Measurements from ENCODE around the gene ANKRD33B. TPM values are rescaled to one million over a fixed set of nuclear protein-coding genes. Genes with fewer than 3 reads are reported as not detected.
A peak's percentile ranks its signal among the peaks of the same experiment; 100 is the strongest.
"Not testable (repeated sequence)": the region's sequence is repeated elsewhere in the genome, so short reads cannot be mapped to it uniquely, and the experiment has no call there.

Gene ANKRD33B
- total RNA-seq (2014; rRNA removed; shearing (Covaris generic)): 1.5 and 1.7 TPM in 2 replicates

DNA sequence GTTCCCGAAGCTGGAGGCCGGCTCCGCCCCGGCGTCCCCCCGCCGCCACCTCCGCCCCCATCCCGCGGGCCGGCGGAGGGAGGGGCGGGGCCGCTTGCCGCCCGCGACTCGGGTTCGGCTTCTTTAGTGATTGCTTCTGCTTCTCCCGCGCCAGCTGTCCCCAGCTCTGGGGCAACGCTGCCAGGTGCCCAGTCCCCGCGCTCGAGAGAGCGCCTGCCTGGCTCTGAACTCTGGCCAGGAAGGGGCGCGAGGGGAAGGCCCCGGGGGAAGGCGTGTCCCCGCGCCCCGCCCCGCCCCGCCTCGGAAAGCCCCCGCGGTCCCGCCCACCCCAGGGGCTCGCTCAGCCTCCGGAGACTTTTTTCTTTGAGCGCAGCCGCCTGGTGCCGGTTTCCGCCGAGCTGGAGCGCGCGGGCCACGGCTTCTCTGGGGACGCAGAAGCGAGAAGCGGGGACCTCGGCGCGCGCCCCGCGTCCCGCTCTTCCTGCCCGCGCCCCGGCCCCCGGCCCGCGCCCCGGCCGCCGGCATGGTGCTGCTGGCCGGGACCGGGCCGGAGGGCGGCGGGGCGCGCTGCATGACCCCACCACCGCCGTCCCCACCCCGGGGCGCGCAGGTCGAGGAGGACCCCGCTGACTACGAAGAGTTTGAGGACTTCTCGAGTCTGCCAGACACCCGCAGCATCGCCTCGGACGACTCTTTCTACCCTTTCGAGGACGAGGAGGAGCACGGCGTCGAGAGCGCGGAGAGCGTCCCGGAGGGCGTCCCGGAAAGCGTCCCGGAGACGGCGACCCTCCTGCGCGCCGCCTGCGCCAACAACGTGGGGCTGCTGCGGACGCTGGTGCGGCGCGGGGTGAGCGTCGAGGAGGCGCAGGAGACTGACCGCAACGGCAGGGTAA lies at the start of gene ANKRD33B:
TSS of gene ANKRD33B (plus strand) at position 126 of the 893 bp plus-strand sequence. CDS start at position 524, 398 bp downstream.
- DNase-seq (ENCODE audit: low read depth): peak; percentile 85

- DNase-seq (ENCODE audit: low read depth): not testable (repeated sequence)
Measured at GRCh38 chr5:10514572-10514971, 49.3 kb upstream of the ANKRD33B start.

- no peak for DNase-seq (ENCODE audit: low read depth)
Measured at GRCh38 chr5:10515492-10515891, 48.4 kb upstream of the ANKRD33B start.

DNA sequence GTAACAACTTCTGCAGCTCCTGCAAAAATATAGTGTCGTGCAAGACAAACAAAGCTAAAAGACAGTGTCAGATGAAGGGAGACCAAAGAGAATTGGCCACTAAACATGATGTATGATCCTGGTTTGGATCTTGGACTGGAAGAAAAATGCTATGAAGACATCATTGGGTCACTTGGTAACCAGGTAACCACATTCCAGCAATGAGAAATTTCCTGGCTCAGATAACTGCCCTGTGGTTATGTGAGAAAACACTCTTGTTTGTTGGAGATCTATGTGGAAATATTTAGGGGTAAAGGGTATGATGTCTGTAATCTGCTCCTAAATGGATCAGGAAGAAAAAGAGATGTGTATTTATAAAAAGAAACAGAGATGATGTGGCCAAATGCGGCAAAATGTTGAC lies 45.5 kb upstream of the ANKRD33B start:
- DNase-seq (ENCODE audit: low read depth): peak; percentile 30

DNA sequence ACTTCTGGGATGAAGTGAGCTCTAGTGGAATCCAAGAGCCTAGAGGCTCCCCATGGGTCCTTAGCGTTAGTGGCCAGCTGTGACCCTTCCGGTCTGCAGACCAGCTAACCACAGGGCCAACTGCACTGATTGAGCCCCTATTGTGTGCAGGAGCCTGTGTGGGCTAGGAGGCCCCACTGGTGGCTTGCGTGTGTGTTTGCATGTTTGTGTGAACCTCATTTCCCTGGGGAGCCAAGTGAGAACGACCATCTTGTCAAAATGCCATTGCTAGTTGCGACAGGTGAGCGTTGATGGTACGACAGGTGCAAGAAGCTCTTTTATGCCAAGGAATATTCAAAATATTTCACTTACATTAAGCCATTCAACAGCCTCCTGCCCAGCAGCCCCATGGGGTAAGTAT lies 44.1 kb upstream of the ANKRD33B start:
- no peak for DNase-seq (ENCODE audit: low read depth)

- DNase-seq (ENCODE audit: low read depth): no peak
Measured at GRCh38 chr5:10520706-10521105, 43.2 kb upstream of the ANKRD33B start.

- DNase-seq (ENCODE audit: low read depth): no peak
Measured at GRCh38 chr5:10521466-10522223, 42.2 kb upstream of the ANKRD33B start.

GRCh38 chr5:10522224-10522611 lies 41.7 kb upstream of the ANKRD33B start:
- no peak for DNase-seq (ENCODE audit: low read depth)

DNA sequence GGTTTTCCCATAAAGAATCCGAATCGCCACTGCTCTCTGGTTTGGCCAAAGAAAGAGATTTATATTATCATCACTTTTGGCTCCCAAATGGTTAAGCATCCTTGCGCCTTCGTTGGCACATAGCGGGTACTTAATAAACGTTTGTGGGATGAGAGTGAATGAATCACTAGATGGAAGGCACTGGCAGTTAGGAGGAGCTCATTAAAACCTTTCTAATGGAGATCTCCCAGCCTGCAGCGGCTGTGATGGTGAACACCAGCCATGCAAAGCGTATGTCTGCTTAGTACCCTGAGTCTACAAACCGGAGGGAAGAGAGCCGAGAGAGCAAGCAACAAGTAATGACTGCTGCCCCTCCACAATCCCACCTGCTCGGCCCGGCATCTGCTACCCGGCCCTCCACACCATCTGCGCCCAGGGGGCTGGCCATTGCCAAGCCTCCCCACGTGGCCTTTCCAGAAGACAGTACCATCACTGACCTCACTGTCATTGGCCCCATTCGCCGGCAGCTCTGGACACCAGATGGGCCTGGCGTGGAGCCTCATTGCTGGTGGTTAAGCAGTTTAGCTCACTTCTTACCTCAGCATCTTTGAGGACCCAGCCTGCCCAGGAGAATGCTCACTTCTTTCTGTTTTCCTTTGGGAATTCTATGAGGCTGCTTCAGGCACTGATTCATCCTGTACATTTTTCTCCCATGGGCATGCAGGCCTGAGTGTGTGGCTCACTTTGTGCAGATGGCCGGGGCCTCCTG lies 39.3 kb upstream of the ANKRD33B start:
- peak; percentile 83 for DNase-seq (ENCODE audit: low read depth)

GRCh38 chr5:10525124-10525495 lies 38.8 kb upstream of the ANKRD33B start:
- no peak for DNase-seq (ENCODE audit: low read depth)

DNA sequence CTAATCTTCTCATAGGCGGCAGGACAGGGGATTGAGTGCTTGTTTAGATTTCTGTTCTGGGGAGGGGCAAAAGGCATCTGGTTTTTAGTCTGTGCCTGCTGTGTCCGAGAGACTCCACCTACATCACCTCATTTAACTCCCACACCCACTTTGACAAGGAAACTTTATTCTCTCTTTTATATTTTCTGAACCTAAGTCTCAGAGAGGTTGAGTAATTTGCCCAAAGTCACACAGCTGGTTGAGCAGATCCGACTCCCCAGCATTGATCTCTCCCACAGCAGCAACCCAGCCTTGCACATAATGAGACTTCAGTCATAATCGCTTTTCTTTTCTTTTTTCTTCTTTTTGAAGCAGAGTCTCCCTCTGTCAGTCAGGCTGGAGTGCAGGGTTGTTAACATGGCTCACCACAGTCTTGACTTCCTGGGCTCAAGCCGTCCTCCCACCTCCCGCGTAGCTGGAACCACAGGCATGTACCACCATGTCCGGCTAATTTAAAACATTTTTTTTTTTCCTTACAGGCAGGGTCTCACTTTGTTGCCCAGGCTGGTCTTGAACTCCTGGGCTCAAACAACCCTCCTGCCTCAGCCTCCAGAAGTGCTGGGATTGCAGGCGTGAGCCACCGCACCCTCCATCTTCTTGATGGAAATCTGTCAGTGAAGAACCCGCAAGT lies 36.5 kb upstream of the ANKRD33B start:
- peak; percentile 85 for DNase-seq (ENCODE audit: low read depth)

DNA sequence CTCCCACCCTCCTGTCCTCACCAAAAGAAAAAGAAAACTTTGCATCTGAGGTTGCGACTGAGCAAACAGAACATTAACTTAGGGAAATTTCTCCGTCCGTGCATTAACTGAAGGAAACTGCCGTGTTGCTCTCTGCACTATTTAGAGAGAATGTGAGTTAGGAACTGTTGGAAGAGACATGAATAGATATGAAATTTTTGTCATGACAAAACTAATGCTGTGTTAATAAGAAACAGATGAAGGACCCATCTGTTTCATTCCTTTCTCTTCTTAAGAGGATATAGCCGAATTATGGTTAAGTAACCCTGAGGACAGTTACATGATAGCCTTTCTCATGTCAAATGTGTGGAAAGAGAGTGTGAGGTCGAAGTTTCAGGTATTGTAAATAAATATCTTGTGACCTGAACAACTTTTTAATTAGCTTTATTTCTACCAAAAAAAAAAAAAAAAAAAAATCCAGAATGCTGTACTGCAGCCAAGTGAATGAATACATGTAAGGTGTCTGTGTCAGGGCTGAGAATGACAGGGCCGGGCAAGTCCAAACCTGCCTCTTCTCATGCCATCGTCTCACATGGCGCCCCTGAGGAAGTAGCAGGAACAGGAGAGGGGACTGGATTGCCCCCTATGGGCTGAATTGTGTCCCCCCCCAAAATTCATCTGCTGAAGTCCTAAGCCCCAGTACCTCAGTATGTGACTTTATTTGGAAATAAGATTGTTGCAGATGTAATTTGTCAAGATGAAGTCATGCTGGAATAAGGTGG lies 35.6 kb upstream of the ANKRD33B start:
- peak; percentile 43 for DNase-seq (ENCODE audit: low read depth)

DNA sequence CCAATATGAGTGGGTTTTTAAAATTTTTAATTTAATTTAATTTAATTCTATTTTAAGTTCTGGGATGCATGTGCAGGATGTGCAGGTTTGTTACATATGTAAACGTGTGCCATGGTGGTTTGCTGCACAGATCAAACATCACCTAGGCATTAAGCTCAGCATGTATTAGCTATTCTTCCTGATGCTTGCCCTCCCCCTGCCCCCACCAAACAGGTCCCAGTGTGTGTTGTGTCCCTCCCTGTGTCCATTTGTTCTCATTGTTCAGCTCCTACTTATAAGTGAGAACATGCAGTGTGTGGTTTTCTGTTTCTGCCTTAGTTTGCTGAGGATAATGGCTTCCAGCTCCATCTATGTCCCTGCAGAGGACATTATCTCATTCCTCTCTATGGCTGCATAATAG lies 35.0 kb upstream of the ANKRD33B start:
- no peak for DNase-seq (ENCODE audit: low read depth)

- no peak for DNase-seq (ENCODE audit: low read depth)
Measured at GRCh38 chr5:10530601-10531320, 33.1 kb upstream of the ANKRD33B start.

- no peak for DNase-seq (ENCODE audit: low read depth)
Measured at GRCh38 chr5:10532421-10532820, 31.4 kb upstream of the ANKRD33B start.

GRCh38 chr5:10533226-10533625 lies 30.6 kb upstream of the ANKRD33B start:
- DNase-seq (ENCODE audit: low read depth): no peak

DNA sequence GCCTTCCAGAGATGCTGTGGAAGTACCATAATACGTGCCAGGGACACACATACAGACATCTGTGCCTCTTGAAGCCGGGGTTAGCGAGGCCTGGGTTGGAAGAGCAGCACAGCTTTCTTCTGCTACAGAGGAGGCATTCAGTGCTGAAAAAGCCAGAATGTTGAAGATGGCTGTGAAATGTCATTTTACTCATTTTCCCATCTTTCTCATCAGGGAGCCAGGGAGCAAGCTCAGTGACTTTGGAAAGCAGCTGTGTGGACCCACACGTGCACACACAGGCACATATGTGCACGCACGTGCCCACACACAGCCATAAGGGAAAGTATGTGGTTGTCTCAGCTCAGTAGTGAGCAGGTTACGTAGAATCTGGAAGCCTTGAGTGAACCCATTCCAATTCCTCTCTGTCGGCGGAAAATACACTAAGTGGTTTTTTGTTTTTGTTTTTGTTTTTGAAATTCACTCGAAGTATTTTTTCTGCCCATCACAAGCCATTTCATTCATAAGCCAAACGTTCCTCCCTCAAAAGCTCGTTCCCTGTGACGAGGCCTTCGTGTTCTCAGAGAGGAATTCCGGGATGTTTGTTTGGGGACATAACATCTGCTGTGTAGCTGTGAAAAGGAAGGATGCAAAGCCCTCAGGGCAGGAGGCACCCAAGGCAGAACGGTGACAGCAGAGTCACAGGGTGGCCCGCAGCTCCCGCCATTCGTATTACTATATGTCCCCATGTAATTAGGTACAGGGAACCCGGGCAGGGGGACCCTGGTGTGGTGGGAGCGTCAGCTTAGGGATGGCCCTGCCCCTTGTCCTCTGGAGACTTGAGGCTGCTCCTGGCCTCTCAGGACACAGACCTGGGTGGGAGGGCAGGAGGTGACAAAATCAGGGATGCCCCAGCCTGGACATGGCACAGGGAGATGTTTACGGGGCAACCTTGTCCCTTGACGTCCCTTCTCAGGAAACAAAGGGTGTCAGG lies 29.0 kb upstream of the ANKRD33B start:
- DNase-seq (ENCODE audit: low read depth): no peak

DNA sequence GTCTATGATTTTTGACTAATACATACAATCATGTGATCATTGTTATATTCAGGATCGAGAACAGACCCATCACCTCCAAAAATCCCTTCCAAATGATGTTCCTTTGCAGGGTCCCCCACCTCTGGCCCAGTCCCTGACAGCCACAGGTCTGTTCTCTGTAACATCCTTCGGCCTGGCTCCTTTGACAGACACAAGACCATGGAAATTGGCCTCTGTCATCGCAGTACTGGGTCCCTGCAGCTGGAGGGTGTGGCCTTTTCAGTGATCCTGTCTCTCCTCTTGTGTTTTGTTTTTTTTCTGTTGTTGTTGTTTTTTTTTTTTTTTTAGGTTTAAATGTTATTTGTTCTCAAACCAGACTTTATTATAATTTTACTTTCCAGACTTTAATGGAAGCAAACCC lies 27.4 kb upstream of the ANKRD33B start:
- DNase-seq (ENCODE audit: low read depth): no peak

Measured in Daoy (cell line).